IMR-90 (cell line): Measurements from ENCODE around the gene S100A8.

Source experiments
- BHLHE40 ChIP-seq: fragments of 150-350 bp; IDR thresholded peaks from 2 replicates; pipeline ENCODE4 v1.6.1; 2016; ENCODE audit warnings: mild to moderate bottlenecking, low read depth, low read length
- CEBPB ChIP-seq: IDR thresholded peaks from 2 replicates; pipeline ENCODE4 v1.6.1; 2012; ENCODE audit warnings: low read depth, low read length, improper control_type of control experiment
- CHD1 ChIP-seq: IDR thresholded peaks from 2 replicates; pipeline ENCODE4 v1.6.1; 2012; ENCODE audit warnings: low read depth, low read length, improper control_type of control experiment
- CTCF ChIP-seq: conservative IDR thresholded peaks from 2 replicates; pipeline ENCODE4 v1.5.1; 2012; ENCODE audit warnings: mild to moderate bottlenecking, low read depth, low read length, improper control_type of control experiment
- ELK1 ChIP-seq: fragments of 150-350 bp; IDR thresholded peaks from 2 replicates; pipeline ENCODE4 v1.6.1; 2016; ENCODE audit warnings: low read depth, mild to moderate bottlenecking, low read length, moderate library complexity, borderline replicate concordance
- FOS ChIP-seq: fragments of 150-350 bp; IDR thresholded peaks from 2 replicates; pipeline ENCODE4 v1.6.1; 2016; ENCODE audit warnings: low read depth, low read length
- MAFK ChIP-seq: IDR thresholded peaks from 2 replicates; pipeline ENCODE4 v1.6.1; 2012; ENCODE audit warnings: low read depth, low read length, improper control_type of control experiment
- MAZ ChIP-seq: IDR thresholded peaks from 2 replicates; pipeline ENCODE4 v1.6.1; 2012; ENCODE audit warnings: low read depth, mild to moderate bottlenecking, low read length, improper control_type of control experiment, moderate library complexity, borderline replicate concordance
- MXI1 ChIP-seq: IDR thresholded peaks from 2 replicates; pipeline ENCODE4 v1.6.1; 2012; ENCODE audit warnings: low read depth, mild to moderate bottlenecking, low read length, moderate library complexity, borderline replicate concordance
- POLR2A ChIP-seq: IDR thresholded peaks from 2 replicates; pipeline ENCODE4 v1.6.1; 2012; ENCODE audit warnings: mild to moderate bottlenecking, low read depth, low read length
- RAD21 ChIP-seq: IDR thresholded peaks from 2 replicates; pipeline ENCODE4 v1.6.1; 2012; ENCODE audit warnings: low read length, improper control_type of control experiment
- SMC3 ChIP-seq: fragments of 150-350 bp; IDR thresholded peaks from 2 replicates; pipeline ENCODE4 v1.6.1; 2016; ENCODE audit warnings: low read depth, mild to moderate bottlenecking, antibody characterized with exemption, low read length, moderate library complexity

GRCh38 chr1:153366261-153366660, 24.6 kb downstream of the S100A8 start:
- TF ChIP-seq RAD21 (no peak), CTCF (no peak), CHD1 (no peak), POLR2A (no peak), CEBPB (no peak), ELK1 (no peak), SMC3 (no peak), MAZ (no peak), MXI1 (no peak), MAFK (no peak), BHLHE40 (no peak), FOS (no peak)
